ENCODE results near the gene DCST1. TPM values are rescaled to one million over a fixed set of nuclear protein-coding genes. Genes with fewer than 3 reads are reported as not detected.

The DCST1 gene
- total and polyA plus RNA-seq, 2 donors (not counting 3 experiments of a cell fraction or from before 2014, with no cell fraction given): not detected

GRCh38 chr1:155093911-155094621, 60.4 kb downstream of the DCST1 start:
- BruUV-seq (replicated peaks): no TSS peak

More at GRCh38 chr1:155093911-155094621, 60.4 kb downstream of the DCST1 start:
- dilution Hi-C loops (cut with MboI; ENCODE audit: extremely low pct_ligation_motif_present, low sequenced_read_pairs) (no loop called here), intact Hi-C loops (cut with micrococcal nuclease) (loop anchor here (1.0 kb wide), 2 partner anchors 30 to 41 kb away; partner anchors contain the start of gene SLC50A1)
- DNase-seq (ENCODE audit: low read depth, low spot score) (peak; percentile 74), FAIRE-seq (peak; percentile 55)
- Histone ChIP-seq H4K20me1 (replicated peaks; ENCODE audit: control insufficient read depth, extremely low read depth, insufficient read depth, low read length) (no peaks in the 10 kb centered on the region), H3K9ac (replicated peaks; ENCODE audit: extremely low read depth, insufficient read depth, low read length) (no peak overlapping the region), H3K27me3 (ENCODE audit: control insufficient read depth in 2 of 2, insufficient read depth in 2 of 2, low read length in 2 of 2) (peaks cover 8 to 19% of the 10 kb centered on the region in 2 experiments), H3K4me3 (replicated peaks in 1 of 3; ENCODE audit: insufficient read depth in 1 of 3, low read depth in 1 of 3, low read length in 3 of 3) (no peak overlapping the region), H3K4me1 (ENCODE audit: control insufficient read depth, extremely low read depth, insufficient read depth, low read length) (no peaks in the 10 kb centered on the region), H3K36me3 (ENCODE audit: control insufficient read depth in 2 of 2, extremely low read depth in 1 of 2, insufficient read depth in 2 of 2, low read length in 2 of 2) (no peaks in the 10 kb centered on the region), H3K9me3 (replicated peaks; ENCODE audit: control insufficient read depth, insufficient read depth, low read length) (no peaks in the 10 kb centered on the region), H2AFZ (ENCODE audit: low read depth, low read length) (no peak overlapping the region), H3K9me1 (replicated peaks; ENCODE audit: control insufficient read depth, extremely low read depth, insufficient read depth, low read length) (no peaks in the 10 kb centered on the region), H3K4me2 (ENCODE audit: insufficient read depth, low read length) (no peak overlapping the region), H3K27ac (ENCODE audit: insufficient read depth, low read depth, low read length) (no peak overlapping the region), H3K79me2 (ENCODE audit: control insufficient read depth, insufficient read depth, low read length) (no peaks in the 10 kb centered on the region)
- ChIA-PET POLR2A (no interaction called here), CTCF (interaction anchor here (1.7 to 13.7 kb wide), 2 partner anchors 30 to 75 kb away, joined by 4 to 673 read pairs; partner anchors contain the start of gene KRTCAP2)
- TF ChIP-seq CTCF (IDR thresholded peaks at IDR 0.05; ENCODE audit: extremely low read depth in 1 of 2, insufficient read depth in 1 of 2, low read depth in 1 of 2, low read length in 2 of 2) (peak; percentile 31 to 46), POLR2A (IDR thresholded peaks at IDR 0.05; ENCODE audit: low read depth, low read length) (no peak)
